Stimulated activated CD4-positive, alpha-beta T cell treated with anti-CD3 and anti-CD28 coated beads, TNF-alpha, amount 100 ng/mL, for 24 hours (primary cell): ENCODE data around the gene PANK4.

ENCODE experiments used
- DNase-seq, 3 experiments: peaks; one replicate each; pipeline ENCODE4 v3.0.0-alpha.2; 2020; ENCODE audit warnings: low read depth in 3 of 3

PANK4 gene

DNA sequence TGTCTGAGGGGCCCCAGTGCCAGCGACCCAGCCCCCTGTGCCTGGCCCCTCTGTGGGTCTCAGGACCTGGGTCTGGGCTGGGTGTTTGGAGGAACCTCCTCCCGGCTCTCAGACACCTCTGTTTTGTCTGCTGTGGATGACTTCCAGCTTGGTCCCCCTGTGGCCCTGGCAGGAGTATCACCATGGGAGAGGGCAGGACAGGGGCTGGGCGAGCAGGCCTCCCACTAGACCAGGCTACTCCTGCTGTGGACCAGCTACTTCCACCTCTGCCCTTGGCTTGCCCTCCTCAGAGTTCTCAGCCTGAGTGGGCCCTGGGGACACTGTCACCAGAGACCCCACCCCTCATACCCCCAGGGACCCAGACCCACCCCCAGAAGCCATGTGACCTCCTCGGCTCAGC, 28.5 kb downstream of the PANK4 start:
- no peak for DNase-seq

DNA sequence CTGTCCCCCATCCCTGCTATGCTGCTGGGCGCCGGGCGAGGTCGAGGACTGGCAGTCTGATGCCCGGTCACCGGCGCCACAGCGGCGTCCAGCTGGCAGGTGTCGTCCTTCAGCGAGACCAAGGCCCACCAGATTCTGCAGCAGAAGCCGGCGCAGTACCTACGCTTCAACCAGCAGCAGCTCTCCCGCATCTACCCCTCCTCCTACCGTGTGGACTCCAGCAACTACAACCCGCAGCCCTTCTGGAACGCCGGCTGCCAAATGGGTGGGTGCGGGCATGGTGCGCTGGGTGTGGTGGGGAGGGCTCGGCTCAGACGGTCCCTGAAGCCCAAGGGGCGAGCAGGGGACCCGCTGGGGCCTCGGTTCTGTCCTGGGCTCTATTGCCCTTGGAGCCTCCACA, 29.6 kb downstream of the PANK4 start:
- DNase-seq = no peak

DNA sequence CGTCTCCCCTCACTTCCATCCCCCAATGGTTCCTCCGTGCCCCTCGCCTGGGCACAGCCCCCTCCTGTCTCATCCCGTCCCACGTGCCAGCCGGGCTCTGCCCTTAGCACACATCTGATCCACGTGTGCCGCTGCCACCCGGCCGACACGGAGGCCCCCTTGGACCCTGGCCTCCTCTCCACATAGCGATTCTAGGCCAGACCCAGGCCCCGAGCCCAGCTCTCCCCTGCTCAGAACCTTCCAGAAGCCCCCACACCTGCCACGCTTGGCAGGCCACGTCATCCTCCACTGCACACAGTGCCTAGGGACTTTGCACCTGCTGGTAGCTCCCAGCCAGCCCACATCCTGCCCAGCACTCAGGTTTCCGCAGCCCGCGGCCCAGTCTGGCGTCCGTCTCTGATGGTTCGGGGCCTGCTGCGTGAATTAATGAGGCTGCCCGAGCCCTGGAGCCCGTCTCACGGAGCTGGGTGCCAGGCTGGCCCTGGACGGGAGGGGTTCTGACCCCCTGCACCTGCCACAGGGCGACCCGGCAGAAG, 30.2 kb downstream of the PANK4 start:
- no peak for DNase-seq

DNA sequence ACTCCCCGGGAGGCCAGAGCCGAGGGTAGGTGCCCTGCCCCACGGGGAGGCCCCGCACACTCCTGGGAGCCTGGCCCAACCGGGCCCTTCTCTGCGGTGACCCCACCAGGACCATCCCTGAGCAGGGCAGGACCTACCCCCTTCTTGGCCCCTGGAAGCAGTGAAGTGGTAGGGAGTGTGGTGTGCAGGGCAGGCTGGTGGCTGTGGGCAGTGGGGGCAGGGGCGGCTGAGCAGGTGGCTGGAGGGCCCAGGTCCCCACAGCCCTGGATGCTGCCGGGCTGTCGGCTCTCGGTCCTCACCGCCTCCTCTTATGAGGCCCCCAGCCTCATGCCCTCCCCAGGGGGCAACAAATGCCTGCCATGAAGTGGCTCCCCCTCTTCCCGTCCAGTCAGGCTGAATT, 30.9 kb downstream of the PANK4 start:
- no peak for DNase-seq

DNA sequence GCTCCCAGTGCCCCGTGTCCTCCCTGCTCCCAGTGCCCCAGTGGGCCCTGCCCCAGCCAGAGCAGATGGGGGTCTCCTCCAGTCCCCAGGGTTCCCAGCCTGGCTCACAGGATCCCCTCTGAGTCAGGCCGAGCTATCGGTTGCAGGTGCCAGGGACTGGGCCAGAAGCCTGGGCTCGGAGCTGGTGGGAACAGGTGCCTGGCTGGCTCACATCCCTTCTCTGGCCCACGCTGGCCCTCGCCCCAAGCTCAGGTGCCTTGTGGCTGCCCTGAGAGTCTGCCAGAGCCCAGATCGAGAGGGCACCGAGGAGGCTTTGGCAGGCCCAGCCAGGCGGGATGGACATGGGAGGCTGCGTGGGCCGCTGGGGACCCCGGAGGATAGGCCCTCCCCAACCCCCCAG, 31.4 kb downstream of the PANK4 start:
- no peak for DNase-seq

DNA sequence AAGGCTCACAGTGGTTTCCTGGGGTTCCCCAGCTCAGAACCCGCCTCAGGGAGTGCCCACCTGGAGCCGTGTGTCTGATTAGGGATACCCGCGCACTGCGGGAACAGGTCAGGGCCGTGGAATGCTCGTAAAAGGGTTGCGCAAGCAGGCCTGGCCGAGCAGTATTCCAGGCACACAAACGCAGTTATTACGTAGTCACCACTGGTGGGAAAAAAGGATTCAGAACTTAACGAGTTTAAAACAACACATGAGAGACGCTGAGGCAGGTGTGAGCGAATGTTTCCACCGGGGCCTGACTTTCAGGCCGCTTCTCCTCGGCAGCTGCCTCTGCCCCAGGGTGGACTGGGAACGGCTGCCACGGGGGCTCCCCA, 32.1 kb downstream of the PANK4 start:
- no peak for DNase-seq

DNA sequence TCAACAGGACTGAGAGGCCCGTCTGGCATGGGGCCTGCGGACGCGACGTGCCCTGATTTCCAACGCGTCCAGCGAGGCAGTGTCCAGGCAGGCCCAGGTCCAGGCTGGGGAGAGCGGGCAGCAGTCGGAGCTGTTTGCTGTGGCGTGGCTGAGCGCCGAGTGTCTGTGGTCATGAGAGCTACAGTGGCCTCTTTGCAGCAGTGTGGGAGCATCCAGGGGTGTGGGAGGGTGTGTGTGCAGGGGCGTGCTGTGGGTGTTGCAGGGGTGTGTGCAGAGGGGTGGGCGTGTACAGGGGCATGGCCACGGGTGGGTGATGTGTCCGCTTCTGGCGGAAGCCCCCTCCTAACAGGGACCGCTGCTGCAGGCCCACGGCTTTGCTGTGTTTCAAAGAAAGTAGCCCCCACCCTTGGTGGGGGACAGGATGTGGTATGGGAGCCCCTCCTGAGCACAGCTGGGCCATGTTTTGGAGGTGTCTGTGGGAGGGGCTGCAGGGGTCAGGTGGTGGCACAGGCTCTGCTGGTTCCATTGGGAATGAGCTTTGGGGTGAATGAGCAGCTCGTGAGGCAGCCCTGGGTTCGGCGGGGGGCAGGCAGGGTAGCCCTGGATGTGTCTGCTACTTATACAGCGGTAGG, 32.6 kb downstream of the PANK4 start:
- no peak for DNase-seq

DNA sequence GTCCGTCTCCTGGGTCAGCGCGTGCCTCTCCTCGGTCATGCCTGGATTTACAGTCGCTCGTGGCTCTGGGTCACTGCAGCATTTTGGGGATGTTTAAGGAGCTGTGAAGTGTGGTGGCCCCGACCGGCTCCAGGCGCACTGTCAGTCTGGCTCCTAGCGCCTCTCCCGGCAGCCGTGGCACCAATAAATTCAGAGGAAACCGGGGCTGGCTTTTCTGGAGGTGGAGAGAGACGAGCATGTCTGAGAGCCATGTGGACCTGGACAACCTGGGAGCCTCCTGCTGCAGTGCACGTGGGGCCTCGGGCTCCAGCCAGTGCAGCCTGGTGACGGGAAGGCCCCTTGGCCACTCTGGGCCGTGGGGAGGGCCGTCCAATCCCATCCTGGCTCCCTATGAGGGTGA, 33.2 kb downstream of the PANK4 start:
- no peak for DNase-seq

DNA sequence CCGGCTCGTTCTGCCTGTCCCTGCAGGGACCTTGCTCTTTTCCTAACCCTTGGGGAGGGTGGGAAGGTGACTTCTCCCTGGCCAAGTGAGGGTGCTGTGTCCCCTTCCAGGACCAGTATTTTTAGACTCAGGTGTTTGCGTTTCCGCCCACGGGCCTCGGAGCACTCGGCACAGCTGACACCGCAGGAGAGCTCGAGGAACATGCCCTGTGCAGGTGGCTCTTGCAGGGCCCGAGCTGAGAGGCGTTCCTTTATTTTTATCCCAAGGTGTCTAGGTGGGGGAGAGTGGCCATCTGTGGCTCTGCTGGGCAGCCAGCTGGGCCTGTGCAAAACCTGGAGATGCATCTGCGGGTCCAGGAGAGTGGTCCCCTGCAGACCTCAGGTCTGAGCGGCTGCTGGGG, 34.3 kb downstream of the PANK4 start:
- DNase-seq = no peak

DNA sequence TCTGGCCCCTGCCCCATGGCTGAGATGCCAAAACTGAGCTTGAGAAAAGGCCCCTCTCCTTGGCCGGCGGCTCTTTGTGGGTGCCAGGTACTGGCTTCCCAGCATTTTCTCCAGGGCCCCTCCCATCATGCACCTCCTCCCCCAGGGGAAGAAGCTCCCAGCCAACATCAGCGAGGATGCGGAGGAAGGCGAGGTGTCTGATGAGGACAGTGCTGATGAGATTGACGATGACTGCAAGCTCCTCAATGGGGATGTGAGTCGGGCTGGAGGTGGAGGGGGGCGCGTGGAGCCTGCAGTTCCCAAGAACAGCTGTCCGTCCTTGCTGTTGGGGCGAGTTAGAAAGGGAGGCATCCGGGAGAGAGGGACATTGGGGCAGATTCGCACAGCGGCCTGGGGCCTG, 36.8 kb downstream of the PANK4 start:
- DNase-seq = no peak

DNA sequence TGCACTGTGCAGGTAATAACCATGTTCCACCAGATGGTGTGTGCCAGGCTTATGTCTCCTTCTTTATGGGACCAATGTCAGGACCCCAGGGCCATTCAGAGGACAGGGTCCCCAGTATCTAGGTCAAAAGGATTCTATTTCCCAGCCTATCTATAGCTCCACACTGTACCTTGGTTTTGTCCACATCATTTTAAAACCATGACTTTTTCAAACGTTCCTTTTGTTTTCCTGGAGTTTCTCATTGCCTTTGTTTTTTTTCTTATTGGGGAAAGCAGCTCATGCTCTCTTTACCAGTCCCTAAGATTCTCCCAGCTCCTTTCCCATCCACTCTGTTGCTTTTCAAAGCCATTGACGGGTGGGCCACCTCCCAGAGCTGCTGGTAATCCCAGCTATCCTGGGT, 37.7 kb downstream of the PANK4 start:
- no peak for DNase-seq

DNA sequence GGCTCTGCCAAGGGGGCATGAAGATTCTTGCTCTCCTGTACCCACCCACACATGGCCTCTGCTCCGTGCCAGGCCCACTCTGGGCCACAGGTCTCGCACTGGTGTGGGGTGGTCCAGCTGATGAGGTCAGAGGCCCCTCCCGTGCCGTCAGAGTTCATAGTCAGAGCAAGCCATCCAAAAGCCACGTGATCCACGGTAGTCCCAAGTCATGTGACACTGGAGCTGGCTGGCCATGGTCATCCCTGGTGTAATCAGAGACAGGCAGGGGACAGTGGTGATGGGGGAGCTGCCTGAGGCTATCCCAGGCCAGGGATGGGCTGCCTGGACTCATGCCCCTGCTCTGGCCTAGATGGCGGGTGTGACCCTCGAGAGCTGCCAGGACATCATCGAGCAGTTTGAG, 39.8 kb downstream of the PANK4 start:
- no peak for DNase-seq

DNA sequence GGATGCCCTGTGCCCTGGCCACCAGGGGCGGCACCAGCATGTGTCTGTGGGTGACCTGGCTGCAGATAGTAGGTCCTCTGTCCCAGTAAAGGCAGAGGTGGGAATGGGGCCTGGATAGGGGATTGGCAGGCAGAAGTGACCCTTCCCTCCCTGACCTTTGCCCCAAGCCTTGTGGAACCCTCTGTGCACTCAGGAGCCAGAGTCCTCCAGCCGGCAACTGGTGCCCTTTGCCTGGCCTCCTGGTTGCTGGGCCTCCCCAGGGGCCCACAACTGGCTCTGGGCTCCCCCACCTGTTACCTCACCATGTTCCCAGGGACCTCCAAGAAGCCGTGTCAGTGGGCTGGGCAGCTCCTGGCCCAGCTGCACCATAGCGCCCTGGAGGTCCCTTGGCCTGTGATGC, 40.4 kb downstream of the PANK4 start:
- DNase-seq = no peak

DNA sequence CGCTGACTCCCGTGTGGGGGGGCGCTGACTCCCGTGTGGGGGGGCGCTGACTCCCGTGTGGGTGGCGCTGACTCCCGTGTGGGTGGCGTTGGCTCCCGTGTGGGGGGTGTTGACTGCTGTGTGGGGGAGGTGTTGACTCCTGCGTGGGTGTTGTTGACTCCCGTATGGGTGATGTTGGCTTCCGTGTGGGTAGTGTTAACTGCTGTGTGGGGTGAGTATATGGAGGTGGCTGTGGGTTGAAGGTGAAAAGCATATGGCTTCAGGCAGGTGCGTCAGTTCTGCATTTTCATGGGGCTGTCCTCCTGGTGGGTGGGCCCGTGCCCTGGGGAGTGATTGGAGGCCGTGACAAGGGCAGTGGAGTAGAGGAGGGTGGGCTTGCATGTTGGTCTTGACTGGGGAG, 42.4 kb downstream of the PANK4 start:
- DNase-seq = no peak

DNA sequence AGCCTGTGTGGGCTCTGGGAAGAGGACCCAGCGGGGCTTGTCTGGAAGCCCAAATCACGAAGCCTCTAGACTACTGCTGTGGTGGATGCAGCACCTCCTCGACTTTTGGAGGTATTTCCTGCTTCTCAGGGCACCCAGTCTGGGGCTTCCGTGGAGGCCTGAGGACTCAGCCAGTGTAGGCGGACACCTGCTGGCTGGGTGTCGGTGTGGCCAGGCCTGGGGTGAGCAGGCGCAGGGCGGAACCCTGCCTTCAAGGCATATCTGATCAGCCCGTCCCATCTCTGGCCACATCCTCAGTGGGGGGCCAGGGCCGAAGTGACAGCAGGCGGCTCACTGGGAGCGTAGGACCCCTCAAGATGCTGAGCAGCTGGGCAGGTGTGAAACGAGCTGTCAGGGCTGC, 43.4 kb downstream of the PANK4 start:
- DNase-seq = no peak

DNA sequence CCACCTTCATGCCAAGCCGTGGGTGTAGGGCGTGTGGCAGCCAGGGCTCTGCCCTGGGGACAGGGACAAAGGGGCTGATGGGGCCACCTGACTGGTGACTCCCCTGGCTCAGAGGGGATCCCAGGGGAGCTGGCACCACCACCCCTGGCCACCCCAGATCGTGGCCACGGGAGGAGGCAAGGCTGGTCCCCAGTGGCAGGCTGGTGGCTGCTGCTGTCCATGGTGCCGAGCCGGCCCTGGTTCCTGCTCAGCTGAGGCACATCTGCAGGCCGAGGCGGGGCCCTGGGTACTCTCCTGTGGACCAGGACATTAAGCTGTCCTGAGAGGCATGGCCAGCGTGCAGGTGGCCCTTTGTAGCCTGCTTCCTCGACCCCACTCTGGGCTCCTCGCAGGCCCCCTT, 43.8 kb downstream of the PANK4 start:
- DNase-seq = no peak

DNA sequence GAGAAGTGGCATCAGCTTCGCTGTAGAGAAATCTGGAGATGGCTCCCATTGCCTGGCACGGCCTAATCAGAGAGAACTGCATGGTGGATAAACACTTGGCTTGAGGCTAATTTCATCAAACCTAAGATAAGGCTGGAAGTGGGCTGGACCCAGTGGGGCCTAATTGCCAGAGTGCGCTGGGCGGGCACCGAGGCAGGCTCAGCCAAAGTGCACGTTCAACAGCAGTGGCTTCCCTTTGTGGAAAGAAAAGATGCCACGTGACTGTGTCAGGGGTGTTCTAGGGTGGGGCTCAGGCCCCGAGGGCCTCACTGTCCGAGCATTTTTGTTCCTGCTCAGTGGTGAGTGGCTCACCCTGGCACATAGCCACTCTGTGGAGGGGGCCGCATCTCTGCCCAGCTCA, 44.5 kb downstream of the PANK4 start:
- DNase-seq = no peak

DNA sequence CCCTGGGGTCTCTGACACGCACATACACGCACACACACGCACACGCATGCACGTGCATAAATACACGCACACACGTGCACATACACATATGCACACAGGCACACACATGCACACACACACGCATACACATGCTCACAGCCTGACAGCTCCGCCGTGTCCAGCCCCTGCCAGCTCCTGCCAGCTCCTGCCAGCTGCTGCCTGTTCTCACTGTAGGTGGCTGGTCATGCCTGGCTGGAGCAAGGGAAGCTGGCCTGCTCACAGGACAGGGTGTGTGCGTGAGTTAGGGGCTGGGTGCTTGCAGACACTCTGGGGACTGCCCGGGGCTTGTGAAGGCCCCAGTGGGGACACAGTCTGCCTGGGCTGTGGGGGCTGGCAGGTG, 45.4 kb downstream of the PANK4 start:
- no peak for DNase-seq

DNA sequence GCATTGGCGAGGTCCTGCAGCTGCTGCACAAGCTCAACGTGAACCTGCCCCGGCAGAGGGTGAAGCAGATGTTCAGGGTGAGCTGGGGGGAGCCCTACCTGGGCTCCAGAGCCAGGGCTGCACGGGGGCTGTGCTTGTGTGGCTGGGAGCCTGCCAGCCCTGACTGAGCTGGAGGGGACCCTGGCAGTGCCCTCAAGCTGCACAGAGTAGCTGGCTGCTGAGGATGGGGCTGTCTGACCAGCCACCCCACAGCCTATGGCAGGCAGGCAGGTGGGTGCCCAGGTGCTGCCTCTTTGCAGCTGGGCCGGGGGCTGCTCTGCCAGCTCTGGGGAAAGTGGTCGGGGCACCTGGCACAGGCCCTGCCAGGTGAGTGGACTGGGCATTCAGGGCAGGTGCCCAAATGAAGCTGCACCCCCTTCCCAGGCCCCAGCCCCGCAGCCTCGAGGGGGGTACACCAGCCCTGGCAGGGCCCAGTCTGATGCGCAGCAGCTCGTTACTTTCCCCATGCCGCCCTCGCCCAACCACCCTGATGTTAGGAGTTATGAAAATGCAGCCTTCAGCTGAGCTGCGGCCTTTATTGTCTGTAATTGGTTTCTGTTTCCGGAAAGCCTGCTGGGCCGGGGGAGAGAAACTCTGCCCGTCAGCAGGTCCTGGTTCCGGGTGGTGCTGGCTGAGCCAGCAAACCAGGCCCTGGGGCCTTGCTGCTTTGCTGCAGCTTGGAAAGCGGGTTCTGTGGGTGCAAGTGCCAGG, 46.0 kb downstream of the PANK4 start:
- DNase-seq = no peak

DNA sequence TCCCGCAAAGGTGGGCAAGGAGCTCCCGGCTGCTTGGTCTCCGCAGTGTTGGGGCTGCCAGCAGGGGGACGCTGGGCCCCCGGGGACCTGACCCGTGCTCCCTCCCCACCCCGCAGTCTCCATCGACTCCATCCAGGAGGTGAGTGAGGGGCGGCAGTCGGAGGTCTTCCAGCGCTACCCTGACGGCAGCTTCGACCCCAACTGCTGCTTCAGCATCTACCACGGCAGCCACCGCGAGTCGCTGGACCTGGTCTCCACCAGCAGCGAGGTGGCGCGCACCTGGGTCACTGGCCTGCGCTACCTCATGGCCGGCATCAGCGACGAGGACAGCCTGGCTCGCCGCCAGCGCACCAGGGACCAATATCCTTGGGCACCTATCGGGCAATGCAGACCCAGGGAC, 46.8 kb downstream of the PANK4 start:
- DNase-seq = no peak

DNA sequence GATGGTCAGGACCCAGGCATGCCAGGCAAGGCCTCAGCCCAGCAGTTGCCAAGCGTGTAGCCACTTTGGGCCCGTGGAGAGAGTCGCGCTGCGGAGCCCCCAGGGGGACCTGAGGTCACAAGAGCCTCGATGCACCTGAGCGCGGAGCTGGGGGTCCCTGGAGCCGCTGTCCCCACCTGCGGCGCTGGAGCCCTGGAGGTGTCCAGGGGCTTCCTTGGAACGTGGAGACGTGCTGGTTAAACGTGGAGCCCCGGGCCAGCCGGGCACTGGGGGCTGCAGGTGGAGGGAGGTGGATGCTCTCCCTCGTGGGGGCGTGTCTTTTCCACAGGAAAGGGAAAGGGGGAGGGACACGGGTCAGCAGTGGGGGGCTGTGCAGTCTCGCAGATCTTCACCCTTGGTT, 47.2 kb downstream of the PANK4 start:
- DNase-seq = no peak

DNA sequence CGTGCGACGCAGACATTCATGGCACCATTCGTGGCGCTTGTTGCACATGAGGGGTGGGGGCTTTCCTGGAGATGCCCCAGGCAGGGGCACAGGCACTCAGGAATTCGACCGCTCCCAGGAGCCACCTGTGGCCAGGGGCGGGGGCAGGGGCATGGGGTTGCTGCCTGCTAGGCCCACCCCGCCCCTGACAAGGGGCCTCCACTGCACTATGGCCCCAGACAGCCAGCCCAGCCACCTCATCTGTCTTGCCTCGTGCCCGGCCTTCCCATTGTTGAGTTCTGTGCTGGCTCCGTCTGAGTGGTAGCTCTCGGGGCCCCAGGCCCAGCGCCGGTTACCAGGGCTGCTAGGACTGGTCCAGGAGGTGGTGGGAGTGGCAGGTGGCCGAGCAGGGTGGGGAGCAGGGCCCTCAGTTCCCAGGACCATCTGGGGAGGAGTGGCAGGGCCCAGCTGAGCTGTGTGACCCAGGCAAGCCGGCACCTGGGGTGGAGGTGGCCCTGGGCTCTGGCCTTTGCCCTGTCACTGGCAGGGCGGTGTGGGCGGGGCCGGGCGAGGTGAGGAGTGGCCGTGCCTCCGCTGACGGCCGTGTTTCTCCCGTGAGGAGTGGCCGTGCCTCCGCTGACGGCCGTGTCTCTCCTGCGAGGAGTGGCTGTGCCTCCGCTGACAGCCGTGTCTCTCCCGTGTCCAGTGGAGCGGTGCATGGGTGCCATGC, 48.5 kb downstream of the PANK4 start:
- DNase-seq = no peak

DNA sequence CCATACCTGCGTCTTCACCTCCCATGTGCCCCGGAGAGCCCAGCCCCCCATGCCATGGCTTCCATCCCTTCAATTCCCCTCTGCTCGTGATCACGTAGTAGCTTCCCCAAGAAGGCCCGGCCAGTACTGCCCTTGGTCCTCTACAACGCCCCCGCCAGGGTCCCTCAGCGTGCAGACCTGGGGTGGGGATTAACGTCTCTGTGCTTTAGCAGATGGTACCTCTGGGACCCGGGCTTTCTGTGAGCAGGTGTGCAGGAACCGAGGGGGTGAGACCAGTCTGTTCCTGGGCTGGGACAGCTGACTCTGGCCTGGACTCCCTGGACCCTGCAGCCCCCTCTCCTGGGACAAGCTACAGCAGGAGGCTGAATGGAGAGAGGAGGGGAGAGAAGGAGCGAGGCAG, 49.1 kb downstream of the PANK4 start:
- no peak for DNase-seq
